ENCODE results near the gene SRD5A1.

Gene SRD5A1

GRCh38 chr5:6686501-6686900 lies 53.3 kb downstream of the SRD5A1 start:
- Histone ChIP-seq H2AFZ (ENCODE audit: low read length) (no peak overlapping the region), H3K4me2 (ENCODE audit: low read depth, low read length) (no peak overlapping the region), H4K20me1 (ENCODE audit: insufficient read depth, low read length) (no peaks in the 10 kb centered on the region), H3K9ac (ENCODE audit: low read length) (no peak overlapping the region), H3K9me2 (replicated peaks; ENCODE audit: insufficient read depth, low read length) (no peaks in the 10 kb centered on the region), H3K27ac (ENCODE audit: low read length) (no peak overlapping the region), H3K79me2 (ENCODE audit: low read length) (no peaks in the 10 kb centered on the region), H3K4me1 (ENCODE audit: low read length) (no peaks in the 10 kb centered on the region), H3K4me3 (ENCODE audit: low read length) (no peak overlapping the region), H3K27me3 (replicated peaks; ENCODE audit: insufficient read depth, low read length) (no peaks in the 10 kb centered on the region), H3F3A (ENCODE audit: insufficient read depth, low read length) (no peaks in the 10 kb centered on the region), H3K36me3 (replicated peaks; ENCODE audit: insufficient read depth, low read length) (no peaks in the 10 kb centered on the region), H3K9me3 (replicated peaks; ENCODE audit: insufficient read depth, low read length) (no peaks in the 10 kb centered on the region)
- TF ChIP-seq EZH2 (optimal IDR thresholded peaks at IDR 0.05; ENCODE audit: low read depth, low read length) (no peak), EZH2phosphoT487 (IDR thresholded peaks at IDR 0.05; ENCODE audit: low read length) (no peak)
- TF ChIP-seq, protein P1, sequence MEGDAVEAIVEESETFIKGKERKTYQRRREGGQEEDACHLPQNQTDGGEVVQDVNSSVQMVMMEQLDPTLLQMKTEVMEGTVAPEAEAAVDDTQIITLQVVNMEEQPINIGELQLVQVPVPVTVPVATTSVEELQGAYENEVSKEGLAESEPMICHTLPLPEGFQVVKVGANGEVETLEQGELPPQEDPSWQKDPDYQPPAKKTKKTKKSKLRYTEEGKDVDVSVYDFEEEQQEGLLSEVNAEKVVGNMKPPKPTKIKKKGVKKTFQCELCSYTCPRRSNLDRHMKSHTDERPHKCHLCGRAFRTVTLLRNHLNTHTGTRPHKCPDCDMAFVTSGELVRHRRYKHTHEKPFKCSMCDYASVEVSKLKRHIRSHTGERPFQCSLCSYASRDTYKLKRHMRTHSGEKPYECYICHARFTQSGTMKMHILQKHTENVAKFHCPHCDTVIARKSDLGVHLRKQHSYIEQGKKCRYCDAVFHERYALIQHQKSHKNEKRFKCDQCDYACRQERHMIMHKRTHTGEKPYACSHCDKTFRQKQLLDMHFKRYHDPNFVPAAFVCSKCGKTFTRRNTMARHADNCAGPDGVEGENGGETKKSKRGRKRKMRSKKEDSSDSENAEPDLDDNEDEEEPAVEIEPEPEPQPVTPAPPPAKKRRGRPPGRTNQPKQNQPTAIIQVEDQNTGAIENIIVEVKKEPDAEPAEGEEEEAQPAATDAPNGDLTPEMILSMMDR (IDR thresholded peaks at IDR 0.05; ENCODE audit: low read length) = no peak
- no peak for DNase-seq

GRCh38 chr5:6686915-6687409 lies 53.7 kb downstream of the SRD5A1 start:
- H3K4me2 ChIP-seq (ENCODE audit: low read depth, low read length) = no peak overlapping the region
- H3K9ac ChIP-seq (ENCODE audit: low read length) = no peak overlapping the region
- no peaks in the 10 kb centered on the region for H3K79me2 ChIP-seq (ENCODE audit: low read length)

DNA sequence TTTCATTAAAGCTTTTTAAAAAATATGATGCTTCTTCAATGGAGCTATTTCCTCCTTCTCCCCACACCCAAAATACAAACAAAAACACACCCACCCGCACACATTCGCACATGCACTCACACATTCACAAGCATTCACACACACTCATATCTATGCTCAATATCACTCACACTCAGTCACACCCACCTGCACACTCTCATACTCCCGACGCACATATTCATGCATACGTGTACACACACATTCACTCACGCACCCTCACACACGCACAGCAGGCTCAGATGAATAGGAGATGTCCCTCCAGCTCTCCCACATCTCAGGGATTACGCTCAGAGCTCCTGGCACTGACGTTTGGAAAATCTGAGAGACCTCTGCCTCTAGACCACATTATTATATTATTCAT lies 54.3 kb downstream of the SRD5A1 start:
- no peaks in the 10 kb centered on the region for H3K9me2 ChIP-seq (replicated peaks; ENCODE audit: insufficient read depth, low read length)
- H3K36me3 ChIP-seq (replicated peaks; ENCODE audit: insufficient read depth, low read length) = no peaks in the 10 kb centered on the region
- H3K4me2 ChIP-seq (ENCODE audit: low read depth, low read length) = no peak overlapping the region
- no peaks in the 10 kb centered on the region for H4K20me1 ChIP-seq (ENCODE audit: insufficient read depth, low read length)
- no peak overlapping the region for H3K4me3 ChIP-seq (ENCODE audit: low read length)
- no peaks in the 10 kb centered on the region for H3F3A ChIP-seq (ENCODE audit: insufficient read depth, low read length)
- H3K9me3 ChIP-seq (replicated peaks; ENCODE audit: insufficient read depth, low read length) = no peaks in the 10 kb centered on the region
- TF ChIP-seq, protein P1 (IDR thresholded peaks at IDR 0.05; ENCODE audit: low read length) = no peak
- TF ChIP-seq EZH2phosphoT487 (IDR thresholded peaks at IDR 0.05; ENCODE audit: low read length) = no peak
- no peak for TF ChIP-seq EZH2 (optimal IDR thresholded peaks at IDR 0.05; ENCODE audit: low read depth, low read length)
- no peak for DNase-seq
- no peaks in the 10 kb centered on the region for H3K4me1 ChIP-seq (ENCODE audit: low read length)
- H3K27me3 ChIP-seq (replicated peaks; ENCODE audit: insufficient read depth, low read length) = no peaks in the 10 kb centered on the region
- H3K9ac ChIP-seq (ENCODE audit: low read length) = no peak overlapping the region
- no peak overlapping the region for H2AFZ ChIP-seq (ENCODE audit: low read length)
- no peak overlapping the region for H3K27ac ChIP-seq (ENCODE audit: low read length)
- H3K79me2 ChIP-seq (ENCODE audit: low read length) = no peaks in the 10 kb centered on the region

More at GRCh38 chr5:6686915-6687409, 53.7 kb downstream of the SRD5A1 start:
- Histone ChIP-seq H3K9me3 (replicated peaks; ENCODE audit: insufficient read depth, low read length) (no peaks in the 10 kb centered on the region), H4K20me1 (ENCODE audit: insufficient read depth, low read length) (no peaks in the 10 kb centered on the region), H3K4me1 (ENCODE audit: low read length) (no peaks in the 10 kb centered on the region), H3F3A (ENCODE audit: insufficient read depth, low read length) (no peaks in the 10 kb centered on the region), H3K27me3 (replicated peaks; ENCODE audit: insufficient read depth, low read length) (no peaks in the 10 kb centered on the region), H3K4me3 (ENCODE audit: low read length) (no peak overlapping the region), H3K27ac (ENCODE audit: low read length) (no peak overlapping the region), H3K9me2 (replicated peaks; ENCODE audit: insufficient read depth, low read length) (no peaks in the 10 kb centered on the region), H2AFZ (ENCODE audit: low read length) (no peak overlapping the region), H3K36me3 (replicated peaks; ENCODE audit: insufficient read depth, low read length) (no peaks in the 10 kb centered on the region)
- no peak for DNase-seq
- TF ChIP-seq, protein P1 (IDR thresholded peaks at IDR 0.05; ENCODE audit: low read length) = no peak
- no peak for TF ChIP-seq EZH2 (optimal IDR thresholded peaks at IDR 0.05; ENCODE audit: low read depth, low read length)
- TF ChIP-seq EZH2phosphoT487 (IDR thresholded peaks at IDR 0.05; ENCODE audit: low read length) = no peak

All from MM.1S (cell line).